ENCODE data around the gene ATOSA. TPM values are rescaled to one million over a fixed set of nuclear protein-coding genes. Genes with fewer than 3 reads are reported as not detected.

The ATOSA gene
- total RNA-seq, 1 experiment from 2014 or later: 4.7 TPM

GRCh38 chr15:52663536-52664294, 15.5 kb downstream of the ATOSA start:
- Histone ChIP-seq H3K9me3 (ENCODE audit: control insufficient read depth in 1 of 2, insufficient read depth in 1 of 2, low read depth in 1 of 2, low read length in 2 of 2) (no peaks in the 10 kb centered on the region), H3K4me2 (ENCODE audit: low read length) (no peak overlapping the region), H4K20me1 (ENCODE audit: insufficient read depth) (no peaks in the 10 kb centered on the region), H3K79me2 (ENCODE audit: insufficient read depth, low read length) (no peaks in the 10 kb centered on the region), H3K27me3 (ENCODE audit: insufficient read depth, low read length) (no peaks in the 10 kb centered on the region), H3K9ac (ENCODE audit: low read length) (no peak overlapping the region), H3K9me2 (ENCODE audit: insufficient read depth) (no peaks in the 10 kb centered on the region), H2AFZ (ENCODE audit: low read depth, low read length, poor library complexity, severe bottlenecking) (no peak overlapping the region), H3K27ac (ENCODE audit: low read depth, low read length) (no peak overlapping the region), H3K4me1 (ENCODE audit: control insufficient read depth in 1 of 2, insufficient read depth in 2 of 2, low read length in 2 of 2) (no peaks in the 10 kb centered on the region), H3K4me3 (replicated peaks in 1 of 2; ENCODE audit: low read depth in 1 of 2, low read length in 2 of 2) (no peak overlapping the region), H3K36me3 (ENCODE audit: control insufficient read depth in 1 of 2, insufficient read depth in 2 of 2, low read length in 2 of 2) (no peaks in the 10 kb centered on the region)
- POLR2A ChIA-PET: no interaction called here
- RAD21 ChIA-PET (ENCODE audit: low non-redundant PET in 1 of 2, low total read pairs in 2 of 2, uncharacterized antibody in 2 of 2, unreplicated experiment in 2 of 2): no interaction called here
- intact Hi-C loops (cut with micrococcal nuclease): no loop called here
- DNase-seq (ENCODE audit: low read depth, low spot score) (no peak), ATAC-seq (no peak)
- CTCF ChIA-PET: no interaction called here
- TF ChIP-seq EGR1 (IDR thresholded peaks at IDR 0.05; ENCODE audit: low read depth): no peak
- no peak for TF ChIP-seq SIN3A (IDR thresholded peaks at IDR 0.05; ENCODE audit: low read depth)
- TF ChIP-seq CBX3 (IDR thresholded peaks at IDR 0.05; ENCODE audit: low read depth): no peak
- no peak for TF ChIP-seq POLR2A (IDR thresholded peaks at IDR 0.05; ENCODE audit: borderline replicate concordance, extremely low read depth, insufficient read depth, insufficient read length)
- TF ChIP-seq JUND (IDR thresholded peaks at IDR 0.05): no peak
- TF ChIP-seq, protein P1, sequence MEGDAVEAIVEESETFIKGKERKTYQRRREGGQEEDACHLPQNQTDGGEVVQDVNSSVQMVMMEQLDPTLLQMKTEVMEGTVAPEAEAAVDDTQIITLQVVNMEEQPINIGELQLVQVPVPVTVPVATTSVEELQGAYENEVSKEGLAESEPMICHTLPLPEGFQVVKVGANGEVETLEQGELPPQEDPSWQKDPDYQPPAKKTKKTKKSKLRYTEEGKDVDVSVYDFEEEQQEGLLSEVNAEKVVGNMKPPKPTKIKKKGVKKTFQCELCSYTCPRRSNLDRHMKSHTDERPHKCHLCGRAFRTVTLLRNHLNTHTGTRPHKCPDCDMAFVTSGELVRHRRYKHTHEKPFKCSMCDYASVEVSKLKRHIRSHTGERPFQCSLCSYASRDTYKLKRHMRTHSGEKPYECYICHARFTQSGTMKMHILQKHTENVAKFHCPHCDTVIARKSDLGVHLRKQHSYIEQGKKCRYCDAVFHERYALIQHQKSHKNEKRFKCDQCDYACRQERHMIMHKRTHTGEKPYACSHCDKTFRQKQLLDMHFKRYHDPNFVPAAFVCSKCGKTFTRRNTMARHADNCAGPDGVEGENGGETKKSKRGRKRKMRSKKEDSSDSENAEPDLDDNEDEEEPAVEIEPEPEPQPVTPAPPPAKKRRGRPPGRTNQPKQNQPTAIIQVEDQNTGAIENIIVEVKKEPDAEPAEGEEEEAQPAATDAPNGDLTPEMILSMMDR (IDR thresholded peaks at IDR 0.05 in 2 of 3, conservative IDR thresholded peaks at IDR 0.05 in 1 of 3; ENCODE audit: borderline replicate concordance in 1 of 3, insufficient read depth in 1 of 3, low read depth in 2 of 3, low read length in 2 of 3): no peak
- no peak for TF ChIP-seq YY1 (IDR thresholded peaks at IDR 0.05; ENCODE audit: extremely low read depth, insufficient replicate concordance, low read depth, low read length)
- TF ChIP-seq EZH2phosphoT487 (IDR thresholded peaks at IDR 0.05; ENCODE audit: borderline replicate concordance): no peak
- TF ChIP-seq ELF1 (IDR thresholded peaks at IDR 0.05; ENCODE audit: borderline replicate concordance, low read depth): no peak
- TF ChIP-seq, protein P2, sequence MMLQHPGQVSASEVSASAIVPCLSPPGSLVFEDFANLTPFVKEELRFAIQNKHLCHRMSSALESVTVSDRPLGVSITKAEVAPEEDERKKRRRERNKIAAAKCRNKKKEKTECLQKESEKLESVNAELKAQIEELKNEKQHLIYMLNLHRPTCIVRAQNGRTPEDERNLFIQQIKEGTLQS (IDR thresholded peaks at IDR 0.05): no peak
- TF ChIP-seq CEBPB (IDR thresholded peaks at IDR 0.05; ENCODE audit: low read depth): no peak
- TF ChIP-seq TCF7L2 (IDR thresholded peaks at IDR 0.05; ENCODE audit: borderline replicate concordance, extremely low read depth, insufficient read depth, insufficient read length): no peak
- no TSS peak for BruUV-seq (replicated peaks)
